Right lobe of liver (tissue), 4 donors: ENCODE results near the gene PXT1.

Experiments
- POLR2A ChIP-seq: fragments of 450-650 bp; IDR thresholded peaks from one replicate; pipeline ENCODE4 v1.6.1; 2017; ENCODE audit warnings: antibody characterized with exemption, mild to moderate bottlenecking
- TF ChIP-seq, protein P1 (sequence below), 4 donors: fragments of 200-600 bp in 3 of 4; fragments of 450-650 bp in 1 of 4; IDR thresholded peaks; one replicate each; pipeline versions ENCODE4 v1.5.1 to v1.8.0; 2016 to 2022; ENCODE audit warnings: antibody characterized with exemption in 4 of 4, mild to moderate bottlenecking in 2 of 4
- donor health status: DM: no; HTN: no; CAD: no.
- donor health status: DM: no; HTN: no; CAD: no.
- donor health status: DM: no; HTN: yes; CAD: no.

GRCh38 chr6:36463676-36464075, 21.0 kb upstream of the PXT1 start:
- no peak for TF ChIP-seq POLR2A
- TF ChIP-seq, protein P1, sequence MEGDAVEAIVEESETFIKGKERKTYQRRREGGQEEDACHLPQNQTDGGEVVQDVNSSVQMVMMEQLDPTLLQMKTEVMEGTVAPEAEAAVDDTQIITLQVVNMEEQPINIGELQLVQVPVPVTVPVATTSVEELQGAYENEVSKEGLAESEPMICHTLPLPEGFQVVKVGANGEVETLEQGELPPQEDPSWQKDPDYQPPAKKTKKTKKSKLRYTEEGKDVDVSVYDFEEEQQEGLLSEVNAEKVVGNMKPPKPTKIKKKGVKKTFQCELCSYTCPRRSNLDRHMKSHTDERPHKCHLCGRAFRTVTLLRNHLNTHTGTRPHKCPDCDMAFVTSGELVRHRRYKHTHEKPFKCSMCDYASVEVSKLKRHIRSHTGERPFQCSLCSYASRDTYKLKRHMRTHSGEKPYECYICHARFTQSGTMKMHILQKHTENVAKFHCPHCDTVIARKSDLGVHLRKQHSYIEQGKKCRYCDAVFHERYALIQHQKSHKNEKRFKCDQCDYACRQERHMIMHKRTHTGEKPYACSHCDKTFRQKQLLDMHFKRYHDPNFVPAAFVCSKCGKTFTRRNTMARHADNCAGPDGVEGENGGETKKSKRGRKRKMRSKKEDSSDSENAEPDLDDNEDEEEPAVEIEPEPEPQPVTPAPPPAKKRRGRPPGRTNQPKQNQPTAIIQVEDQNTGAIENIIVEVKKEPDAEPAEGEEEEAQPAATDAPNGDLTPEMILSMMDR (IDR thresholded peaks at IDR 0.05) = no peak
